SU-DHL-6 (cell line): ENCODE results near the gene TBC1D1.

Experiments used
- H2AFZ ChIP-seq: fragments of 200-600 bp; sonication (generic); 2 replicates; pipeline ENCODE4 v1.6.1; 2014; ENCODE audit warnings: low read depth, mild to moderate bottlenecking, moderate library complexity, mixed read lengths, antibody characterized with exemption, low read length; ENCODE audit not compliant: severe bottlenecking
- H3F3A ChIP-seq: fragments of 200-600 bp; shearing (Covaris generic); 2 replicates; pipeline ENCODE4 v1.6.0; 2016; ENCODE audit warnings: antibody characterized with exemption, mild to moderate bottlenecking; ENCODE audit not compliant: insufficient read depth
- H3K27ac ChIP-seq: fragments of 200-600 bp; sonication (generic); 2 replicates; pipeline ENCODE4 v1.5.1; 2016; ENCODE audit warnings: low read depth, mild to moderate bottlenecking, low read length, moderate library complexity, mixed read lengths
- H3K27me3 ChIP-seq: fragments of 200-600 bp; sonication (generic), shearing (Covaris generic); 2 replicates; pipeline ENCODE4 v1.6.0; 2014; ENCODE audit warnings: mild to moderate bottlenecking, low read length
- H3K36me3 ChIP-seq: fragments of 200-600 bp; sonication (generic); 2 replicates; pipeline ENCODE4 v1.6.1; 2014; ENCODE audit warnings: mild to moderate bottlenecking, low read length, mixed read lengths
- H3K4me2 ChIP-seq: fragments of 300-600, 200-600 bp; shearing (Covaris generic), sonication (generic); 2 replicates; pipeline ENCODE4 v1.6.0; 2014; ENCODE audit warnings: low read length, low read depth, mild to moderate bottlenecking; ENCODE audit not compliant: poor library complexity, severe bottlenecking
- H3K4me3 ChIP-seq: fragments of 200-600 bp; sonication (generic); 2 replicates; pipeline ENCODE4 v1.5.1; 2014; ENCODE audit warnings: antibody characterized with exemption, low read length, mild to moderate bottlenecking, mixed read lengths; ENCODE audit not compliant: insufficient read depth, poor library complexity, severe bottlenecking
- H3K79me2 ChIP-seq: fragments of 200-600 bp; sonication (generic); 2 replicates; pipeline ENCODE4 v1.6.1; 2014; ENCODE audit warnings: mild to moderate bottlenecking, low read length, moderate library complexity; ENCODE audit not compliant: insufficient read depth
- H3K9ac ChIP-seq: fragments of 200-600 bp; sonication (generic); 2 replicates; pipeline ENCODE4 v1.7.0; 2014; ENCODE audit warnings: mild to moderate bottlenecking, low read length
- H3K9me2 ChIP-seq: fragments of 200-600 bp; sonication (generic); replicated peaks from 2 replicates; pipeline ENCODE4 v1.6.1; 2014; ENCODE audit warnings: low read length; ENCODE audit not compliant: insufficient read depth
- H3K9me3 ChIP-seq: fragments of 200-600 bp; sonication (generic); 2 replicates; pipeline ENCODE4 v1.6.1; 2014; ENCODE audit warnings: low read length, mixed read lengths; ENCODE audit not compliant: insufficient read depth
- H4K20me1 ChIP-seq: fragments of 200-600 bp; sonication (generic); 2 replicates; pipeline ENCODE4 v1.6.1; 2014; ENCODE audit warnings: low read depth, mild to moderate bottlenecking, antibody characterized with exemption, low read length, moderate library complexity, mixed read lengths
- CTCF ChIP-seq: fragments of 200-600 bp; sonication (generic); IDR thresholded peaks from one replicate; pipeline ENCODE4 v1.5.1; 2017; ENCODE audit warnings: antibody characterized with exemption, mild to moderate bottlenecking, low read length, moderate library complexity; ENCODE audit not compliant: insufficient read depth, poor library complexity, severe bottlenecking
- EZH2phosphoT487 ChIP-seq: fragments of 200-600 bp; sonication (generic), shearing (Covaris generic); conservative IDR thresholded peaks from 2 replicates; pipeline ENCODE4 v1.6.1; 2018; ENCODE audit warnings: mild to moderate bottlenecking, antibody characterized with exemption, low read length, moderate library complexity, mixed read lengths

The TBC1D1 gene

DNA sequence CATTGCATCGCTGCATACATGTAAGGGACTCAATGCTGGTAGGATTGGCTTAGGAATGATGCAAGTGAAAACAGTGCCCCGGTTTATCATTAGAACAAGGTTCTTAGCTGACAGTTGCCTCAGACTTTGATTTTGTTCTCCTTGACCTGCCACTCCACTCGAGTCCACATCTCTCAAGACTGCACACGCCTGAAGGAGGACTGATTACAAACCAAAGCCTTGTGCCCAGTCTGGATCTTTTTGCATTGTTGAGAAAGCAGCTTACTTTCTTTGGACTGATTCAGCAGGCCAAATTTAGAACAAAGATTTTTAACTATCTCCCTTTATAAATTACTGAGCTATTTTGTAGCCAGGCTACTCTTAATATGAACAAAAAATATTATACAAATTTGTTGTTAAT, 194.9 kb downstream of the TBC1D1 start:
- no peaks in the 10 kb centered on the region for H4K20me1 ChIP-seq
- H3K27me3 ChIP-seq, result no peaks in the 10 kb centered on the region
- H2AFZ ChIP-seq, result no peak overlapping the region
- H3K79me2 ChIP-seq, result no peaks in the 10 kb centered on the region
- no peak overlapping the region for H3K27ac ChIP-seq
- TF ChIP-seq EZH2phosphoT487, result no peak
- TF ChIP-seq CTCF, result no peak
- H3K36me3 ChIP-seq, result peaks cover 4% of the 10 kb centered on the region; the same call in 1 of the 2 replicates
- no peaks in the 10 kb centered on the region for H3K9me3 ChIP-seq
- no peak overlapping the region for H3K9ac ChIP-seq
- H3K4me3 ChIP-seq, result no peak overlapping the region
- H3K9me2 ChIP-seq, result no peaks in the 10 kb centered on the region
- H3K4me2 ChIP-seq, result no peak overlapping the region
- H3F3A ChIP-seq, result no peaks in the 10 kb centered on the region

DNA sequence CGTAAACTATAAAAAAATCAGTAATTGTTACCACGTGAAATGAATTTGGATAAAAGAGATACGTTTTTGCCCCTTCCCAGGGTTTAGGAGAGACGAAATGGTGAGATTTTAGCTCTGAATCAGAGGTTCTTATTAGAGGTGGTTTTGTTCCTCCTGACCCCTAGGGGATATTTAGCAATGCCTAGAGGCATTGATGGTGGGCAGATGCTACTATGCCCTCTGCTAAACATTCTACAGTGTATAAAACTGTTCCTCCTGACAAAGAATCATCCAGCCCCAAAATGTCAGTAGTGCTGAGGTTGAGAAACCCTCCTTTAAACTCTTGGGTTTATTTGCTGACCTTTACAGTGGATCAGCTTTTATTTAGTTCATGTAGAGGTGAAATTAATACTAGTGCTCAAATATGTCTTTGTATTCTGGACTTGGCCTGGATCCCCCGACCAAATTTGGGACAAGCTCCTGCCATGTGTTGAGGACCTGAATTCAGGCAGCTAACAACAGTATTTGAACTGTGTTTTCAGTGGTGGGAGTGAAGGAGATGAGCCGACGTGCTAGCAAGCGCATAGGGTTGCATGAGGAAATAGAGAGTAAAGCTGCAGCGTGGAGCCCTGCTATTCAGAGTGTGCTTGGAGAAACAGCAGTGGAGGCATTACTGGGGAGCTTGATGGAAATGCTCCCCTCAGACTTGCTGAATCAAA, 195.4 kb downstream of the TBC1D1 start:
- Histone ChIP-seq H3K79me2 (no peaks in the 10 kb centered on the region), H3K9me2 (no peaks in the 10 kb centered on the region), H4K20me1 (no peaks in the 10 kb centered on the region)

GRCh38 chr4:38086849-38087226, 196.0 kb downstream of the TBC1D1 start:
- no peaks in the 10 kb centered on the region for H3F3A ChIP-seq
- H3K9me3 ChIP-seq, result no peaks in the 10 kb centered on the region
- H3K9me2 ChIP-seq, result no peaks in the 10 kb centered on the region
- peaks cover 6% of the 10 kb centered on the region; the same call in 1 of the 2 replicates for H3K36me3 ChIP-seq
- no peak overlapping the region for H3K4me2 ChIP-seq
- no peak overlapping the region for H2AFZ ChIP-seq
- H3K27ac ChIP-seq, result no peak overlapping the region
- no peak overlapping the region for H3K9ac ChIP-seq
- no peaks in the 10 kb centered on the region for H4K20me1 ChIP-seq
- TF ChIP-seq EZH2phosphoT487 (no peak), CTCF (no peak)
- no peaks in the 10 kb centered on the region for H3K27me3 ChIP-seq
- H3K79me2 ChIP-seq, result no peaks in the 10 kb centered on the region
- no peak overlapping the region for H3K4me3 ChIP-seq

More for the DNA sequence above, 195.4 kb downstream of the TBC1D1 start:
- TF ChIP-seq CTCF, result no peak
- no peak for TF ChIP-seq EZH2phosphoT487
- Histone ChIP-seq H3K4me2 (no peak overlapping the region), H3K27me3 (no peaks in the 10 kb centered on the region), H3K27ac (no peak overlapping the region), H3K4me3 (no peak overlapping the region), H3K9ac (no peak overlapping the region), H3F3A (no peaks in the 10 kb centered on the region), H3K36me3 (peaks cover 6% of the 10 kb centered on the region; the same call in 1 of the 2 replicates), H3K9me3 (no peaks in the 10 kb centered on the region), H2AFZ (no peak overlapping the region)
